HuH-7 (cell line): ENCODE data around the gene NOL4L.

Source experiments
- DNase-seq: peaks from one replicate; pipeline ENCODE4 v3.0.0; 2011; ENCODE audit warnings: low spot score

The NOL4L gene

GRCh38 chr20:32560989-32561830, 23.9 kb downstream of the NOL4L start:
- no peak for DNase-seq

- DNase-seq: no peak
Observed at GRCh38 chr20:32560482-32560988, 24.6 kb downstream of the NOL4L start.

DNA sequence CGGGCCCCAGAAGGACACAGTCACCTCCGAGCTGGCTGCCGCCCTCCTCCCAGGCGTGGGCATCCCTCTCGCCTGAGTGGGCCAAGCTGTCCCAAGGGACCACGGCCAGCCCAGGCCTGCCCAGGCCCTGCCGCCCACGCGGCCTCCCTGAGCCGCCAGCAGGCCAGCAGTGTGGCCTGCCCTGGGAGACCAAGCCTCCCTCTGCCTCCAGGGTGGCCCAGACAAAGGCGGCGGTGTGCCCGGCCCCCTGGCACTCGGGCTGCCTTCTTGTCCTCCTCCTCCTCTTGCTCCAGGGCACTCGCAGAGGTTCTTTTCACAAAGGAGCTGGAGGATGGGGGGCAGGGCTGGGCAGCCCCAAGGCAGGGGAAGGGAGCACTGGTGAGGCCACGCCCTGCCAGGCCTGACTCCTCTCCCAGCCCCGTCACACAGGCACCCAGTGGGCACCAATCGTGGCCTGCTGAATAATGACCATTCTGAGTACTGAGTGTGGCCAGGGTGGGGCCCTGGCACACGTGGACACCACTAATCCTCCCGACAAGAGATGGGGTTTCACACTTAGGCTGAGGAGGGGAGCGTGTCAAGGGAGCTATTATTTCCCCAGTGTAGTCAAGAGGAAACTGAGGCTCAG, 25.3 kb downstream of the NOL4L start:
- DNase-seq: no peak

GRCh38 chr20:32559205-32559752, 25.9 kb downstream of the NOL4L start:
- DNase-seq: no peak

DNA sequence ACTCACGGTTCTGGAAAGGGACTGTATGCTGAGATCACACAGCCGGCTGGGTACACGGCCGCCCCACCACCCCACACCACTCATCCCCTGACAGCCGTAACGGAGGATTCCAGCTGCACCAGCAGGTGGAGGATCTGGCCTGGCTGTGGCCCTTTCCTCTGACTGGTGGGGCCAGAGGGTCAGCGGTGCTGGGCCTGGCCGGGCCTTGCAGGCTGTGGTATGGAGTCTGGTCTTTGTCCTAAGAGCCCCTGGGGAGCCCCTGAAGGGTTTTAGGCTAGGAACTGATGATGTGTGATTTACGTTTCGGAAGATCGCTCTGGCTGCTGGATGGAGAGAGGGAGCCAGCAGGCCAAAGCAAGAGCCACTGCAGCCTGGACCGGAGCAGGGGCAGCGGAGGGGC, 26.6 kb downstream of the NOL4L start:
- DNase-seq: no peak

DNA sequence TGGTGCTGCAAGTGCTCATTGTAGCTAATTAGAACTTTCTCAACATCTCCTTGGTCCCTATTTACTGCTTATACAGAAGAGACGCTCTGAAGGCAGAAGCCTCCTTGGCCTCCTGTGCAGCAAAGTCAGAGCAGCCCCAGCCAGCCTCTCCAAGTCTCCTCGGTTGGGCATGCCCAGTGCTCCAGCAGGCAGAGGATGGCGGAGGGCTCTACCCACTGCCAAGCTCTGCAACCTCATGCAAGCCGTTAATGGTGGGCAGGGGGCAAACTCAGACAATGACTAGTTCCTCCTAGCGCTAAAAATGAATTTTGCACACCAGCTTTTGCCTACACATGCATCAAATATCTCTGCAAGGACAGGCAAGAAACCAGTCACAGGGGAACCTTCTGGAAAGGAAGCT, 27.8 kb downstream of the NOL4L start:
- no peak for DNase-seq

DNA sequence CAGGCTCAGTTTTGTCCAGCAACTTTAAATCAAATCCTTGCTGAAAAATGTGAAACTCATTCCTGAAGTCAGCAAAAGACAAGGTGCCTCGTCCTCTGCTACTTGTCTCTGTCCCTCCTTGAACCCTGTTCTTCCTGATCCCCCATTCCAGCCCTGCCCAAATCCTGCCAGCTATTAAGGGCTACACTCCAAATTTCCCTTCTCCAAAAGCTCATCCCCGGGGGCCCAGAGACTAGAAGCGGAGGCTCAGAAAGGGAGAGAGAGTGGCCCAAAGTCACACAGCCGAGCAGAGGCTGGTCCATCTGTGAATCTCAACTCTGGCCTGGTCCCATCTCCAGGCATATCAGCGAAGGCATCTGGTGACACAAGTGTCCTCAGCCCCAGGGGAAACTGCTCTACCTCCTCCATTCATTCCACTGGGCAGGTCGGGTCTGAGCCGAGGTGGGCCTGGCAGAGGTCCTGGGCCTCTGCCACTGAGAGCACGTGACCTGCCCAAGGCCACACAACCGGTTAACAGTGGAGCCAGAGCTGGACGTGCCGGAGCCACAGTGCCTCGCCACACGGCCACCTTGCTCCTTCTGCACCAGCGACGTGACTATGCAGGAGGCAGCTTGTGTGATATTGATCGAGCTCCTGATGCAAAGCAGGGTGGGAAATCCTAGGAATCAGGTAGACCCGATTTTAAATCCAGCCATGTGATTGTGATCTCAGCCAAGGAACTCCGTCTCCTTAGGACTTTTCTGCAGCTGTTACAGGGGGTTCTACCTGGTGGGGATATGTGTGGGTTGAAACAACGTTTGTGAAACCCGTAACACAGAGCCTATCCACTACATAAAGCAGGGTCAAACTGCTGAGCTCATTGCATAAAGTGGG, 28.6 kb downstream of the NOL4L start:
- DNase-seq: no peak

DNA sequence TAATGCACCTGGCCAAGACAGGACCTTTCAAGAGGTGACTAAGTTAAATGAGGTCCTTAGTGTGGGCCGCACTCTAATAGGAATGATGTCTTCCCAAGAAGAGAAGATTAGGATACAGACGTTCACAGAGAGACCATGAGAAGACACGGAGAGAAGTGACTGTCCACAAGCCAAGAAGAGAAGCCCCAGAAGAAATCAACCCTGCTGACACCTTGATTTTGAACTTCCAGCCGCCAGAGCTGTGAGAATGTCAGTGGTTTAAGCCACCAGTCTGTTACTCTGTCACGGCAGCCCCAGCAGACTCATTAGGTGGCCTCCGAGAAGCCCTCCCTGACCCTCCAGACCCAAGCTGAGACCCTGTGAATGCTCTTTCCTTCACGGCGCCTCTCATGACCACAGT, 29.5 kb downstream of the NOL4L start:
- no peak for DNase-seq

GRCh38 chr20:32554965-32555289, 30.2 kb downstream of the NOL4L start:
- no peak for DNase-seq

DNA sequence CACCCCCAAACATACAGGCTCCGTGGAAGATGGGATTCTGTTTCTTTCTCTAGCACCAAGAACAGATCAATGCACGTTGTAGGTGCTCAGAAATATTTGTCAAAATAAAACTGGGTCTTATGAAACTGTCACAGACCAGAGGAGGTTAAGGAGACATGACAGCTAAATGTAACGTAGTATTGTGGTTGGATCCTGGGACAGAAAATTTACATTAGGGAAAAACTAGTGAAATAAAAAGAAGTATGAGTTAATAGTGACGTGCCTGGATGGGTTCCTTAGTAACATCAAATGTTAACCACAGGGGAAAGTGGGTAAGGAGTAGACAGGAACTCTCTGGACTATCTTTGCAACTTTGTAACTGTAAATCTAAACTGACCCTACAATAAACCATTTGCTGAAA, 31.5 kb downstream of the NOL4L start:
- DNase-seq: no peak

GRCh38 chr20:32551693-32552092, 33.4 kb downstream of the NOL4L start:
- DNase-seq: no peak

- DNase-seq: no peak
Observed at GRCh38 chr20:32549842-32550241, 35.3 kb downstream of the NOL4L start.

GRCh38 chr20:32547753-32548034, 37.4 kb downstream of the NOL4L start:
- DNase-seq: no peak

DNA sequence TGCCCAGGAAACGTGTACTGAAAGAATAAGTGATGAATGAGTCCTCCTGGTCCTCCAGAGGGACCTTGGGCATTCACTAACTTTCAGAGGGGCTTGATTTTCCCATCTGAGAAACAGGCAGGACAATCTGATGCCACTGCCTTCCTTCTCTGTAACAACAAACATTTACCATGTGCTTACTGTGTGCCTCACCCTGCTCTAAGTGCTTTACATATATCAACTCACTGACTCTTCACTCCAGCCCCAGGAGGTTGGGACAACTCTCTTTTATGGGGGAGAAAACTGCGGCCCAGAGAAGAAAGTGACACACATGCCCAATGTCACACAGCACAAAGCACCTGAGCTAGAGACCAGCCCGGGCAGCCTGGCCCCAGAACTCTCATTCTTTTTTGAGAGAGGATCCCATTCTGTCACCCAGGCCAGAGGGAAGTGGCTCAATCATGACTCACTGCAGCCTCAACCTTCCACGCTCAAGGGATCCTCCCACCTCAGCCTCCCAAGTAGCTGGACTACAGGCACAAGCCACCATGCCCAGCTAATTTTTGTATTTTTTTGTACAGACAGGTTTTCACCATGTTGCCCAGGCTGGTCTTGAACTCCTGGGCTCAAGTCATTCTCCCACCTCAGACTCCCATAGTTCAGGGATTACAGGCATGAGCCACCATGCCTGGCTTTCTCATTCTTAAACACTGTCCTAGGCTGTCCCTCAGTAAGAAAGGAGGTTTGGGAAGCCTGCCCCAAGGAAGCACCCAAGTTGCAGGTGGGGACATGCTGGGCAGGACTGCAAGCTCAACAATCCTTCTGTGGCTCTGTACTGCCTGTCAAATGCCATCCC, 38.0 kb downstream of the NOL4L start:
- no peak for DNase-seq

GRCh38 chr20:32544893-32545840, 40.0 kb downstream of the NOL4L start:
- DNase-seq: no peak

GRCh38 chr20:32544260-32544722, 40.8 kb downstream of the NOL4L start:
- DNase-seq: no peak

- no peak for DNase-seq
Observed at GRCh38 chr20:32543570-32544259, 41.4 kb downstream of the NOL4L start.

DNA sequence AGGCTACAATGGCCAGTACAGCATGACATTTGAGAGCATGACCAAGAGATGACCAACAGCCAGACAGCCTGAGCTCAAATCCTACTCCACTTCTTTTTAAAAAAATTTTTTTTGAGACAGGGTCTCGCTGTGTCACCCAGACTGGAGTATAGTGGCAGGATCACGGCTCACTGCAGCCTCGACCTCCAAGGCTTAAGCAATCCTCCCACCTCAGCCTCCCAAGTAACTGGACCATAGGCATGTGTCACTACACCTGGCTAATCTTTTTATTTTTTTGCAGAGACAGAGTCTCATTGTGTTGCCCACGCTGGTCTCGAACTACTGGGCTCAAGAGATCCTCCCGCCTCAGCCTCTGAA, 42.9 kb downstream of the NOL4L start:
- no peak for DNase-seq

- no peak for DNase-seq
Observed at GRCh38 chr20:32541323-32542258, 43.5 kb downstream of the NOL4L start.
